Measurements from ENCODE around the gene CNTN4. TPM values are rescaled to one million over a fixed set of nuclear protein-coding genes. Genes with fewer than 3 reads are reported as not detected.

Gene CNTN4
- total RNA-seq, 1 donor from 2014 or later = 0.12 TPM

- DNase-seq (ENCODE audit: extremely low read depth, low read depth, low spot score) = no peak
Observed at GRCh38 chr3:2377281-2377680, 278.6 kb downstream of the CNTN4 start.

- DNase-seq (ENCODE audit: extremely low read depth, low read depth, low spot score) = no peak
Observed at GRCh38 chr3:2390926-2391532, 292.4 kb downstream of the CNTN4 start.

GRCh38 chr3:2391896-2392295 is 293.2 kb downstream of the CNTN4 start:
- no peak for DNase-seq (ENCODE audit: extremely low read depth, low read depth, low spot score)

GRCh38 chr3:2392981-2393380 is 294.3 kb downstream of the CNTN4 start:
- DNase-seq (ENCODE audit: extremely low read depth, low read depth, low spot score) = no peak

- no peak for DNase-seq (ENCODE audit: extremely low read depth, low read depth, low spot score)
Observed at GRCh38 chr3:2415083-2415482, 316.4 kb downstream of the CNTN4 start.

GRCh38 chr3:2420919-2421318 is 322.3 kb downstream of the CNTN4 start:
- DNase-seq (ENCODE audit: extremely low read depth, low read depth, low spot score) = no peak

- DNase-seq (ENCODE audit: extremely low read depth, low read depth, low spot score) = no peak
Observed at GRCh38 chr3:2423143-2423542, 324.5 kb downstream of the CNTN4 start.

GRCh38 chr3:2441558-2441957 is 342.9 kb downstream of the CNTN4 start:
- no peak for DNase-seq (ENCODE audit: extremely low read depth, low read depth, low spot score)

- DNase-seq (ENCODE audit: extremely low read depth, low read depth, low spot score) = no peak
Observed at GRCh38 chr3:2446146-2446545, 347.5 kb downstream of the CNTN4 start.

GRCh38 chr3:2452249-2452648 is 353.6 kb downstream of the CNTN4 start:
- no peak for DNase-seq (ENCODE audit: extremely low read depth, low read depth, low spot score)

- DNase-seq (ENCODE audit: extremely low read depth, low read depth, low spot score) = no peak
Observed at GRCh38 chr3:2454865-2455264, 356.2 kb downstream of the CNTN4 start.

GRCh38 chr3:2456788-2457187 is 358.1 kb downstream of the CNTN4 start:
- DNase-seq (ENCODE audit: extremely low read depth, low read depth, low spot score) = no peak

GRCh38 chr3:2458816-2459215 is 360.1 kb downstream of the CNTN4 start:
- no peak for DNase-seq (ENCODE audit: extremely low read depth, low read depth, low spot score)

GRCh38 chr3:2465842-2466241 is 367.2 kb downstream of the CNTN4 start:
- DNase-seq (ENCODE audit: extremely low read depth, low read depth, low spot score) = no peak

GRCh38 chr3:2468816-2469215 is 370.1 kb downstream of the CNTN4 start:
- DNase-seq (ENCODE audit: extremely low read depth, low read depth, low spot score) = no peak

GRCh38 chr3:2476996-2477395 is 378.3 kb downstream of the CNTN4 start:
- DNase-seq (ENCODE audit: extremely low read depth, low read depth, low spot score) = no peak

GRCh38 chr3:2477620-2478019 is 379.0 kb downstream of the CNTN4 start:
- DNase-seq (ENCODE audit: extremely low read depth, low read depth, low spot score) = no peak

- DNase-seq (ENCODE audit: extremely low read depth, low read depth, low spot score) = no peak
Observed at GRCh38 chr3:2484162-2485026, 385.7 kb downstream of the CNTN4 start.

GRCh38 chr3:2485027-2485375 is 386.3 kb downstream of the CNTN4 start:
- no peak for DNase-seq (ENCODE audit: extremely low read depth, low read depth, low spot score)

GRCh38 chr3:2495746-2496145 is 397.1 kb downstream of the CNTN4 start:
- DNase-seq (ENCODE audit: extremely low read depth, low read depth, low spot score) = no peak

GRCh38 chr3:2504912-2505311 is 406.2 kb downstream of the CNTN4 start:
- no peak for DNase-seq (ENCODE audit: extremely low read depth, low read depth, low spot score)

GRCh38 chr3:2506776-2507175 is 408.1 kb downstream of the CNTN4 start:
- no peak for DNase-seq (ENCODE audit: extremely low read depth, low read depth, low spot score)

Data from glomerular endothelial cell (primary cell).